ENCODE measurements around the gene MTX2. TPM values are rescaled to one million over a fixed set of nuclear protein-coding genes. Genes with fewer than 3 reads are reported as not detected.
"Not testable (repeated sequence)": the region's sequence is repeated elsewhere in the genome, so short reads cannot be mapped to it uniquely, and the experiment has no call there.

The MTX2 gene
- total RNA-seq, 2 experiments from 2014 or later = 27.4 to 28.6 TPM

DNA sequence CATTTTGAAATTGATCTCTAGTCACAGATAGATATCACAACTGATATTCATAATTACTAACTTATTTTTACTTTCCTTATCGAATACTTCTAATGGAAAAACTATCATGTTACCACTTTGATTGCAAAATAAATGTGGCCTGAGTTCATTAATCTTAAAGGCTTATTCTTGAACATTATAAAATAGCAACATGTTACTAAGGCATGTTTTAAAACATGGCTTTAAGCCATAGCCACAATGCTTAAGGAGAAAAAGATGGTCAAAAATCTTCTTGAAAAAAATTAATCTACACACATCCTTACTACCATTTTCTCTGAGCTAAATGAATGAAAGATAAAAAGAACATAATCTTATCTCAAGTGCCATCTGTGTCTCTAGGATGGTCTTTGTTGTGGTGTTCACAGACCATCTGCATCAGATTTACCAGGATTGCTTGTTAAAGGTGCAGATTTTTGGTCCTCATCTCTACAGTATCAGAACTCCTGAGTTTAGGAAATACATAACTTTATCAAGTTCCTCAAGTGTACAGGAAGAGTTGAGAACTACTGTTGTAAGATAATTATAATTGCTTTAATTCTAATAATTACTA lies 15.3 kb downstream of the MTX2 start:
- POLR2A ChIA-PET = no interaction called here
- CTCF ChIA-PET = no interaction called here

- POLR2A ChIA-PET = no interaction called here
- CTCF ChIA-PET = no interaction called here
These were observed 16.1 kb downstream of the MTX2 start for GRCh38 chr2:176285321-176285720.

DNA sequence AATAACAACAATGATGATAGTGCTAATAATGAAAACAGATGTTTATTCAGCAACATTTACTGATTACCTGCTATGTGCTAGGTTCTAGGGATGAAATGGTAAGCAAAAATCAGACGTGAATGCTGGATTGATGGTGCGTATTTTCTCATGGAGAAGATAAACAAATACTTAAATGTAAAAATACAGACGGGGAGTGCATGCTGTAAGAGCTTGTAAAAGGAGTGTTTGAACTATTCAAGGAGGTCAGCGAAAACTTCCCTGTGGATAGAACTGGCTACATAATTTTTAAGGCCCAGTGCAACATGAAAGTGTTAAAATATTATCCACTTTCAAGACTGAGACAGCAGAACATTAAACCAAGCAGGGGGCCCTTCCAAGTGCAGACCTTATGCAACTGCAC lies 22.1 kb downstream of the MTX2 start:
- ChIA-PET POLR2A (no interaction called here), CTCF (no interaction called here)

DNA sequence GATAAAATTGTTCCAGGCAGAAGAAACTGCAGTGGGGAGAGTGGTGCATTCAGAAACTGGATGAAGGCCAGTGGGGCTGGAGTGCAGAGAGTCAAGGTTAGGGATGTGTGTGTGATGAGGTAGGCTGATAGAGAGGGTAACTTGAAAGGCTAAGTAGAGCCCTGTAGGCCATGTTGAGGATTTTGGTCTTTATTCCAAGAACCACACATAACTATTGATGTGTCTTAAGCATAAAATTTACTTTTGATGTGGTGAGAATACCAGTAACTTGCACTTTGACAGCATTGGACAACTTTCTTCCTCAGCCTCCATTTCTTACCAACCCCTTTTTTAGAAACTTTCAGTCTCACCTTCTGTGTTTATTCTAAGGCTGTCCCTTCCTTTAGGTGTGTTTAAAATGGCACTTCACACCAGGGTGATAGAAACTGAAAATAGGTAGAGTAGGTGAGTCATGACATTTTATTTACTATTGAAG lies 22.6 kb downstream of the MTX2 start:
- ChIA-PET CTCF (no interaction called here), POLR2A (no interaction called here)

DNA sequence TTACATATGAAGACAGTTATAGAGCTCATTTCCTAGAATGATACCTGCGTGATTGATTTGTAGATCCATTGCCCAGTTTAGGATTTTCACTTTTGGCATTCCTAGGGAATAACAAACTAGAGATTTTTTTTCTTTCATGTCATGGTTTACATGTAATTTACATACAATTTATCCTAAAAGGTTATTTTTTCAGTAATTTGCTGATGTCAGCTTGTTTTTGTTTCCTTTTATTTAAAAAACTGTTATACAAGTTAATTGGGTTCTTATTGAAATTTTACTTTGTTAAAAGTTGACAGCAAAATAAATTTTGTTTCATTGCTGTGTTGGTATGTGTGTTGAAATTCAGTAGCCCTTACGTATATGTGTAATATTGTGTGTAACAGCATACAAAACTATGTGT lies 23.4 kb downstream of the MTX2 start:
- POLR2A ChIA-PET = no interaction called here
- CTCF ChIA-PET = no interaction called here

GRCh38 chr2:176293334-176293733 lies 24.1 kb downstream of the MTX2 start:
- CTCF ChIA-PET = interaction anchor here (0.7 kb wide), 1 partner anchor 1038 kb away, joined by 3 read pairs; no protein-coding TSS in a partner anchor
- POLR2A ChIA-PET = no interaction called here

- ChIA-PET POLR2A (no interaction called here), CTCF (no interaction called here)
These were observed 27.8 kb downstream of the MTX2 start for GRCh38 chr2:176297067-176297466.

- POLR2A ChIA-PET = no interaction called here
These were observed 28.5 kb downstream of the MTX2 start for GRCh38 chr2:176297737-176298136.

DNA sequence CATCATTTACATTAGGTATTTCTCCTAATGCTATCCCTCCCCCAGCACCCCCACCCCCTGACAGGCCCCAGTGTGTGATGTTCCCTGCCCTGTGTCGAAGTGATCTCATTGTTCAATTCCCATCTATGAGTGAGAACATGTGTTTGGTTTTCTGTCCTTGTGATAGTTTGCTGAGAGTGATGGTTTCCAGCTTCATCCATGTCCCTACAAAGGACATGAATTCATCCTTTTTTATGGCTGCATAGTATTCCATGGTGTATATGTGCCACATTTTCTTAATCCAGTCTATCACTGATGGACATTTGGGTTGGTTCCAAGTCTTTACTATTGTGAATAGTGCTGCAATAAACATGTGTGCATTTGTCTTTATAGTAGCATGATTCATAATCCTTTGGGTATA lies 36.8 kb downstream of the MTX2 start:
- POLR2A ChIA-PET, CTCF ChIA-PET: not testable (repeated sequence)

More at GRCh38 chr2:176297737-176298136, 28.5 kb downstream of the MTX2 start:
- CTCF ChIA-PET = no interaction called here

GRCh38 chr2:176317199-176317598 lies 48.0 kb downstream of the MTX2 start:
- ChIA-PET POLR2A (no interaction called here), CTCF (no interaction called here)

- POLR2A ChIA-PET = no interaction called here
- CTCF ChIA-PET = no interaction called here
These were observed 48.4 kb downstream of the MTX2 start for GRCh38 chr2:176317623-176318065.

GRCh38 chr2:176321916-176322315 lies 52.7 kb downstream of the MTX2 start:
- ChIA-PET POLR2A (no interaction called here), CTCF (no interaction called here)

GRCh38 chr2:176324862-176325261 lies 55.6 kb downstream of the MTX2 start:
- POLR2A ChIA-PET = no interaction called here
- CTCF ChIA-PET = no interaction called here

GRCh38 chr2:176325732-176326131 lies 56.5 kb downstream of the MTX2 start:
- POLR2A ChIA-PET = no interaction called here

GRCh38 chr2:176328149-176328548 lies 58.9 kb downstream of the MTX2 start:
- ChIA-PET CTCF (no interaction called here), POLR2A (no interaction called here)

More at GRCh38 chr2:176325732-176326131, 56.5 kb downstream of the MTX2 start:
- CTCF ChIA-PET = no interaction called here

DNA sequence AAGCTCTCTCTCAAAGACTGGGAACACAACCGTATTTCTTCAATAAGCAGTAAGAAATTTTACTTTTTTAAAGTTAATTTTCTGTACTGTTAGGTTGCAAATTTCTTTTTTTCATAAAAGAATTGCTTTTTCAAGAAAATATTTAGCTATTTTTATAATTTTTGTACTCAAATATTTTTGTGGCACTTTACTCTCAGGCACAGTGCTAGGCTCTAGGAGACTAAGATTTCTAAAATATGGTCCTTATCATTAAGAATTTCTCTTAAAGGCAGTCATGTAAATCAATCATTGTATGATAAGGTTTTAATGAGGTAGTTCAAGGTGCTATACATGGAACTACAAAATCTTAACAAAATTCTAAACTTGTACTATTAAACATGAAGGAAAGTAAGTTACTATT lies 61.4 kb downstream of the MTX2 start:
- ChIA-PET CTCF (no interaction called here), POLR2A (no interaction called here)

DNA sequence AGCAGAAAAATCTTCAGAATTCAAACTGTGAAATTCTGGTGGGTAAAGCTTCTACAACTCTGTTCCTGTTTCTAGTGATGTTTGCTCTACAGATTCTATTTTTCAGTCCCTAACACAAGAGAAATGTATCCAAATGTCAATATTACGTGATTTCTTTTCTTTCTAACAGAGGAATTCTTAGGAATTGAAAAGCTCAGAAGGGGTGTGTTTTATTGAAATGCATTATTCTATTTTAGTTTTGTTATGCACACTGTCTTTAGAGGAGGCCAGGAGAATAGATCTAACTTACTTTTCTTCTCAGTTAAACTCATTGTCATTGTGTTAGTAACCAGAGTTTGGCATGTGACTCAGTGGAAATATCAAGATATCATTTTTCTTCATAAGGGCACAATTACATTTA lies 62.4 kb downstream of the MTX2 start:
- CTCF ChIA-PET = no interaction called here

GRCh38 chr2:176334729-176335128 lies 65.5 kb downstream of the MTX2 start:
- CTCF ChIA-PET = no interaction called here
- POLR2A ChIA-PET = no interaction called here

More for the DNA sequence above, 62.4 kb downstream of the MTX2 start:
- POLR2A ChIA-PET = no interaction called here

DNA sequence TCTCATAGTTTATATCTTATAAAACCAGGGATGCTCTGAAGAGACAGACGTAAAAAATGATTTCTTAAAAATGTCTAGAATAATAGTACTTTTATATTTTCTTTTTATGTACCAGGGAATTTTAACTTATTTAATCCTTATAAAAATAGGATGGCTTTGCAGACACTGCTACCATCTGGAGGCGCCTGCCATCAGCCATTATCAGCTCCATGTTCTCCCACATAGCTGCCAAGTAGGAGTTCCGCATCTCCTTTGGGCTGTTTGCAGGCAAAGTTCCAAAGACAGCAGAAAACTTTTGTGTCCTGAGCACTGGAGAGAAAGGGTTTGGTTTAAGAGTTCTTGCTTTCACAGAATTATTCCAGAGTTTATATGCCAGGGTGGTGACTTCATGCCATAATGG lies 69.2 kb downstream of the MTX2 start:
- ChIA-PET POLR2A (no interaction called here), CTCF (no interaction called here)

- CTCF ChIA-PET = no interaction called here
These were observed 70.0 kb downstream of the MTX2 start for GRCh38 chr2:176339208-176339607.

DNA sequence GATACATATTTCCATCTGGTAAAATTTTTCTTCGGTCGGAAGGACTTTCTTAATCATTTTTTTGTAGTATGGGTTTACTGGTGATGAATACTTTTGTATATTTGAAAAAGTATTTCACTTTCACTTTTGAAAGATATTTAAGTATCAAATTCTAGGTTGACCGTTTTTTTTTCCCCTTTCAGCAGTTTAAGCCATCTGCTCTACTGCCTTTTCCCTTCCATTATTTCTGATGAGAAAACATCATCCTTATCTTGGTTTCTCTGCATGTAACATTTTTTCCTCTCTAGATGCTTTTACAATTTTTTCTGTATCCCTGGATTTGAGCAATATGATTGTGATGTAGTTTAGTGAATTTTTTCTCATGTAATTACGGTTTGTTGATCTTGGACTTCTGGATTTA lies 87.0 kb downstream of the MTX2 start:
- ChIA-PET POLR2A (no interaction called here), CTCF (no interaction called here)

More at GRCh38 chr2:176339208-176339607, 70.0 kb downstream of the MTX2 start:
- POLR2A ChIA-PET = no interaction called here

DNA sequence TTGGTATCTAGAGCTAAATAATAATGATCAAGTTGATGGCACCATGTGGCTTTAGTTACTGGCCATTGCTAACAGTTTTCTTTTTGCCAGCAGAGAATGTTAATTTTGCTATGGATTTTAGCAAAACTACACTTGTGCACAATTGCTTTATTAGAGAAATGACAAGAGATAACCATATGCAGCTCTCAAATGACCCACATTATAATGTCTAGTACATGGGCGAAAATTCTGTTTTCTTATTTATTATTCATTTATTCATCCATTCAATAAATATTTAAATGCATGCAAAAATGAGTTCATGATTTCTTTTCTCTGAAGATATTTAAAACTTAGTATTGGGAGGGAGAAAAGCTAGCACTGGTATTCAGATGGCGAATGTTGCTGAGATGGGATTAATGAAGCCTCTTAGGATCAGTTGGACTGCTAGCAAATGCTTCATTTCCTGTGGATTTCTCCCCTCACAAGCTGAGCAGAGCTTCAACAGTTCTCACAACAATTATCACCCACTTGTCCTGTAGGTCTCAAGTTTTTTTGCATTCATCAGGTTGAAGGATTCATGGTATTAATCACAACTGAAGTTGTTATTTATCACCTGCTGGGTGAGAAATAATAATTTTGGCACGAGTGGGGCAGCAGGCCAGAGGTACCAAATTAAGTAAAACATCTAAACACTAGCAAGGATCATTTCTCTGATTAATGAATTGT lies 95.2 kb downstream of the MTX2 start:
- ChIA-PET CTCF (no interaction called here), POLR2A (no interaction called here)

Measured in activated CD8-positive, alpha-beta memory T cell treated with anti-CD3 and anti-CD28 coated beads for 36 hours (primary cell).